H1 (cell line): ENCODE measurements around the gene HK1.

Source experiments
- CHD1 ChIP-seq: IDR thresholded peaks from 2 replicates; pipeline ENCODE4 v1.6.1; 2012; ENCODE audit warnings: low read depth, low read length, improper control_type of control experiment
- CTCF ChIP-seq, 3 experiments: IDR thresholded peaks; 1 replicate in 2 of 3; 2 replicates in 1 of 3; pipeline versions ENCODE4 v1.5.1 to v1.6.1; 2011; ENCODE audit warnings: low read length in 3 of 3, mild to moderate bottlenecking in 3 of 3, inconsistent platforms in 2 of 3, low read depth in 1 of 3, moderate library complexity in 1 of 3; ENCODE audit not compliant: insufficient read depth in 1 of 3; ENCODE audit errors: control extremely low read depth in 1 of 3
- EZH2 ChIP-seq: fragments of 200-600 bp; sonication (generic); IDR thresholded peaks from 2 replicates; pipeline ENCODE4 v1.7.1; 2012; ENCODE audit warnings: low read depth, mild to moderate bottlenecking, moderate library complexity, low read length, inconsistent platforms; ENCODE audit not compliant: severe bottlenecking
- RXRA ChIP-seq: IDR thresholded peaks from 2 replicates; pipeline ENCODE4 v1.6.1; 2011; ENCODE audit warnings: low read depth, mild to moderate bottlenecking, low read length, moderate library complexity; ENCODE audit not compliant: insufficient read depth
- SP1 ChIP-seq: IDR thresholded peaks from 2 replicates; pipeline ENCODE4 v1.6.1; 2011; ENCODE audit warnings: low read depth, low read length
- TAF1 ChIP-seq: IDR thresholded peaks from 2 replicates; pipeline ENCODE4 v1.6.1; 2011; ENCODE audit warnings: mild to moderate bottlenecking, low read depth, low read length
- YY1 ChIP-seq: IDR thresholded peaks from 2 replicates; pipeline ENCODE4 v1.6.1; 2011; ENCODE audit warnings: low read depth, mild to moderate bottlenecking, low read length

DNA sequence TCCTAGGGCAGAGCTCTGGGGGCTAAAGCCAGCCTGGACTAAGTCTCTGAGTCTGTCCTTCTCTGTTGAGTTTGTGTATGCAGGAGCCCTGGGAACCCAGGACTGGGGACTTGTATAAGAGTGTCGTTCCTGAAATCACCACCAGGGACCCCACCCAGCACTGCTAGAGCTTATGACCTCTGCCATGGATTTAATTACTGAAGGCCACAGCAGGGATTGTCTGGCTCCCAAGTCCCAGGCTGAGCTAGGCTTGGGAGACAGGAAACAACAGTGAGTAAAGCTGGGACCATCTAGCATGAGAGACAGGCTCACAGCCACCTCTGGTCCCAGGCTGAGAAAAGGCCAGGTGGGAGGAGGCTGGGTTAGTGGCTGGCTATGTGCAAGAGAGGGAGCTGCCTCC lies 171.5 kb downstream of the HK1 start:
- no peak for TF ChIP-seq TAF1
- no peak for TF ChIP-seq EZH2
- TF ChIP-seq YY1 = no peak
- peak; percentile 53 to 79 (median 59) for TF ChIP-seq CTCF (IDR thresholded peaks at IDR 0.05; ENCODE audit: control extremely low read depth in 1 of 3, insufficient read depth in 1 of 3, low read depth in 1 of 3, low read length in 3 of 3)
- no peak for TF ChIP-seq RXRA
- no peak for TF ChIP-seq CHD1
- no peak for TF ChIP-seq SP1
